ENCODE measurements around the gene LMNTD1.
"Not testable (repeated sequence)": the region's sequence is repeated elsewhere in the genome, so short reads cannot be mapped to it uniquely, and the experiment has no call there.

LMNTD1 gene

DNA sequence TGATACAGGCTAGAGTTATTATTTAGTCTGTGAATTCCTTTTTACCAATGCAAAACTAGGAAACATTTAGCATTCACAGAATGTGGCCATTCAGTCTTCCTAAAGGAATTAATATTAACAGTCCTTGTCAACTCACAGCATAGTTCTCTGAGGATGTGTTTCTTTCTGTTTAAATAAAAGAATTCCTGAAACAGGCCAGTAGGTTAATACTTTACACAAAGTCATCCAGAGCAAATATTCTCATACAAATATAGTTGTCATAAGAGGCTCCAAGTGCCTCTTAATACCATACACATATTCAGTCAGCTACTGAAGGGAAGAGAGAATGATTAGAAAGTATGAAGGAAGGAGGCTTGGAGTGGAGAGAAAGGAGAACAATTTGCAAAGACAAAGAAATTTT, 120.1 kb downstream of the LMNTD1 start:
- no peak for DNase-seq (ENCODE audit: low read depth in 2 of 2)

DNA sequence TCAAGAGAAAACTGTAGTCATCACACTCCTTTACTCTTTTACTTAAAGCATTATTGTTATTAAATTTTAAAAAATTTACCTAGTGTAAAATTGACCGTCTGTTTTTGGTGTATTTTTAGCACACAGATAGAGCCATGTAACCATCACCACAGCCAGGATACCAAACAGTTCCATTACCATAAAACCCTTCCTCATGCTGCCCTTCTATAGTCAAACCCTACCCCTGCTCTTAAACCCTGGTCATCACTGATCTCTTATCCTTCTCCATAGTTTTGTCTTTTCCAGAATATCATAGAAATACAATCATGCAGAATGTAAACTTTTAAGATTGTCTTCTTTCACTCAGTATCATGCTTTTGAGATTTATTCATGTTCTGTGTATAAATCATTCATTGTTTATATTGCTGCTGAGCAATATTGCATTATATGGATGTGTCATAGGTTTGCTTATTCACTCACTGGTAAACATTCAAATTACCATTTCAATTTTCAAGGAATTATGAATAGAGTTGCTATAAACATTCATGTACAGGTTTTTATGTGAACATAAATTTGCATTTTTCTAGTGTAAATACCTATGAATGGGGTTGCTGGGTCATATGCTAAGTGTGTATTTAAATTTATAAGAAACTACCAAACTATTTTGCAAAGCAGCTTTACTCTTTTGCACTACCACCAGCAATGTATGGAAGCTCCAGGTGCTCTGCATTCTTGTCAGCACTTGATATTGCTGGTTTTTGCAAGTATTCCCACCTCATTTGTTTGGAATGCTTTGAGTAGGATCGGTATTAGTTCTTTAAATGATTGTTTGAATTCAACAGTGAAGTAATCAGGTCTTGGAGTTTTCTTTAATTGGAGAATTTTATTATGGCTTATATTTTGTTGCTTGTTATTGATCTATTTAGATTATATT, 125.5 kb downstream of the LMNTD1 start:
- DNase-seq (ENCODE audit: low read depth in 2 of 2), result no peak

GRCh38 chr12:25426821-25427220, 126.3 kb downstream of the LMNTD1 start:
- DNase-seq (ENCODE audit: low read depth in 2 of 2), result not testable (repeated sequence)
